Middle frontal gyrus (tissue), 1 donor: ENCODE measurements around the gene KCNIP3.

Source experiments
- DNase-seq: peaks from one replicate; pipeline ENCODE4 v3.0.0-alpha.2; 2015; ENCODE audit warnings: low spot score; ENCODE audit errors: extremely low spot score

The KCNIP3 gene

DNA sequence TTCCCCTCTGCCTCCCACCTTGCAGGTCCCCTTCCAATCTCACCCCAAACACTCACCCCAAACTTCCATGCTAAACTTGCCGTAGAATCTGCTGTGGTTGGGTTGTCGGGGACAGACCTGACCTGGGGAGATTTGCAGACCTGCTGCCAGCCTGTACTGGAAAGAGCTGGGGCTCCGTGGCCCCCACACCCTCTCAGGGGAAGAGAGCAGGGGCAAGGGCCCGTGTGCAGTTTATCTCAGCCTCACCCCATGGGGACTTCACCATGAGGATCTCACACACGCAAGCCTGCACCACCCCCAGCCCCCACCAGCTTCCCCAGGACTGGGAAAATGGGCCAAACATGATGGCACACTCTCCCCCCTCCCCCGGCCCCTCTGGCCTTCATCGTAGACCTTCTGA is 30.7 kb downstream of the KCNIP3 start:
- DNase-seq = no peak

GRCh38 chr2:95328358-95329125 is 31.4 kb downstream of the KCNIP3 start:
- no peak for DNase-seq

GRCh38 chr2:95329401-95329800 is 32.3 kb downstream of the KCNIP3 start:
- DNase-seq = no peak

DNA sequence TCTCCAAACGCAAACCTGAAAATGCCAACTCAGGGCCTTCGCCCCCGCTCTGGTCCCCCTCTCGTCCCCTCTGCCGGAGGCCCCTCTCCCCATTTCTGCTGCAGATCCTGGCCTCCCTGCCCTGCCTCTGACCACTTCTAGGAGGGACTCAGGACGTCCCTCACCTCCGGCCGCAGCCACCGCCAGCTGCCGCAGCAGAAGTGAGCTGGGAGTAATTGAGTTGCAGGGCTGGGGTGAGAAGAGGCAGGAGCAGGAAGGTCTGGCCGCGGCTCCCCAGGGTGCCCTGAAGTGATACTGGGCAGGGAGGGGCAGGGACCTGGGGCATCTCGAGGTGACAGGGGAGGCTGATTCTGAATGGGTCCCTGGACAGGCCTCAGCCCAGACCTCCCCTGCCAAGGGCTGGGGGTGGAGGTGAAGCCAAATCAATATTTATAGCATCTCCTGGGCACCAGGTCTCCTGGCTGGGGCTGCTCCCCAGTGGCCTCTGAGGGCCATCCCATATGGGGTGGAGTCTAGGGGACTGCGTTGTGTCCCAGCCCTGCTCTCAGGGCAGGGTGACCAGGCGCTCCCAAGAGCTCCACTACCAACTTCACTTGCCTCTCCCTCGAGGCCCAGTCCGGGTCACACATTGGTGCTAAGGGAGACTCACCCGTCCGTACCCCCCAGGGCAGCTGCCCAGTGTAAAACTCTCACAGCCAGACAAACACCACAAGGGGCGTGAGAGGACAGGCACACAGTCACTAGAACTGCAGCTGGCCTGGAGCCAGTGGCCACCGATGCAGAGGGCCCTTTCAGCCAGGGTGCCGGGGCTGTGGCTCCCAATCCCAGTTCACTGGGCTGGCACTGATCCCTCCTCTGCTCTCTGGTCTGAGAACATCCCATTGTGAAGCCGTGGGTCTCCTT is 33.0 kb downstream of the KCNIP3 start:
- DNase-seq = no peak

GRCh38 chr2:95330794-95331338 is 33.7 kb downstream of the KCNIP3 start:
- no peak for DNase-seq

DNA sequence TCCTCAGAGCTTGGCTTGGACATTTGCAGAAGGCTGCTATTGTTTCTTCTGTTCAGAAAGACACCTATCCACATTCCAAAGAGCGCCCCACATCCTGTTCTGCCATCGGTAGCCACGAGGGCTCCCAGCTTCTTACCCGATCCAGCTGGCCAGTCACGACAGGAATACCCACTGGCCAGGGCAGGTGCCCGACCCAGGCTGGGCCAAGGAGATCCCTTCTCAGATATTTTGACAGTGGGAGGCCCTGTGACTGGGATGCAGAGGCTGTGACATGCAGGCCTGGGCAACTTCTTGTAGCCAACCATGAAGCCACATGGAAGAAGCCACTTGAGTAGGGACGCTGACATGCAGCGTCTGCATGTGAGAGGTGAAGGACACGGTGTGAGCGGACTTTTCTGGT is 34.5 kb downstream of the KCNIP3 start:
- DNase-seq = no peak

- no peak for DNase-seq
Measured at GRCh38 chr2:95332036-95332435, 34.9 kb downstream of the KCNIP3 start.

DNA sequence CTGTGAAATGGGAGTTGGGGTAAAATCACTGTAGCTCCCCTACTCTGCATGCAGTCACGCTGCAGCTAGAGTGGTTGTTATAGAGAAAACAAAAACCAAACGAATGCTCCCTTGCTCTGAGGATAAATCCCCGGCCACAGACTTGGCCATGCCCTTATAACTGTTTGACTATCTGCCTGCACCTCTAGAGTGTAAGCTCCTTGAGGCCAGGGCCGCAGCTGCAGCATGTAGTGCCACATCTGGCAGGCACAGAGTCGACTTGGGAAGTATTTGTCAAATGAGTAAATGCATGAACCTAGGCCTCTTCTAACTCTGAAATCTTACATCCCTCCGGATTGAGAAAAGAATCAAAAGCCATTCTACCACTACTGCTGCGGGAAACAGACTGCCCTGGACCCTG is 35.9 kb downstream of the KCNIP3 start:
- no peak for DNase-seq

DNA sequence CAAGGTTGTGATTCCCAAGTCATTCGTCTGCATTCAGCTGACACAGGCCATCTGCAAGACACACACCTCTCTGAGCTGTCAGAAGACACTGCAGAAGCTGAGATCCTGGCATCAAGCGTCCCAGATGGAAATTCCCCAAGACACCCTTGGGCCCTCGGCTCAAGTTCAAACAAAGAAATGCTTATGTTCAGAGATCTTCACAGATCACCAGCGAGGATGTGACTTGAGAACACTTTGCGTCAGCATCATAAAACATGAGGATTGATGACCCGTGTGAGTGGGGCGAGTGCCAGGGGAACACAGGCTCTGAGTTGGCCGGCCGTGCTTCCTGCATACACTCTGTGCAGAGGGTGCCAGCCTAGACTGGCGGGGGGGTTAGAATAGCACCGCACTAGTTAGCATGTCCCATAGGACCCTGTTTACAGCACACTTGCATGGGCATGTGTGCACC is 36.8 kb downstream of the KCNIP3 start:
- DNase-seq = no peak

GRCh38 chr2:95334916-95335641 is 37.9 kb downstream of the KCNIP3 start:
- no peak for DNase-seq

GRCh38 chr2:95336406-95336805 is 39.3 kb downstream of the KCNIP3 start:
- no peak for DNase-seq

DNA sequence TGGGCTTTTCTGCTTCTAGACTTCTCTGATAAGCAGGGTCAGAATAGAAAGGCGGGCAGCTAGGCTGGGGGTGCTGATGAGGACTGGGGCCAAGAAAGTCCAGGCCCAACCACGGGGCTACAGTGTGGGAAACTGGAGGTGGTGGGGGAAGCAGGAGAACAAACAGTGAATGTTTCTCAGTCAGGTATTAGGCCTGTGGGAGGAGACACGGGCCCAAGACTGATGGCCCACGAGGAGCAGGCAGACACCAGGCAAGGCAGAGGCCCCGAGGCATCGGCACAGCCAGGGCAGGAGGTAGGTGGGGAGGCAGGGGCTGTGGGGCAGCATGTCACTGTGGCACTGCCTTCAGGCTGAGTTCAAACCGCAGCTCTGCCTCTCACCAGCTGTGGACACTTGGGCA is 40.7 kb downstream of the KCNIP3 start:
- no peak for DNase-seq

DNA sequence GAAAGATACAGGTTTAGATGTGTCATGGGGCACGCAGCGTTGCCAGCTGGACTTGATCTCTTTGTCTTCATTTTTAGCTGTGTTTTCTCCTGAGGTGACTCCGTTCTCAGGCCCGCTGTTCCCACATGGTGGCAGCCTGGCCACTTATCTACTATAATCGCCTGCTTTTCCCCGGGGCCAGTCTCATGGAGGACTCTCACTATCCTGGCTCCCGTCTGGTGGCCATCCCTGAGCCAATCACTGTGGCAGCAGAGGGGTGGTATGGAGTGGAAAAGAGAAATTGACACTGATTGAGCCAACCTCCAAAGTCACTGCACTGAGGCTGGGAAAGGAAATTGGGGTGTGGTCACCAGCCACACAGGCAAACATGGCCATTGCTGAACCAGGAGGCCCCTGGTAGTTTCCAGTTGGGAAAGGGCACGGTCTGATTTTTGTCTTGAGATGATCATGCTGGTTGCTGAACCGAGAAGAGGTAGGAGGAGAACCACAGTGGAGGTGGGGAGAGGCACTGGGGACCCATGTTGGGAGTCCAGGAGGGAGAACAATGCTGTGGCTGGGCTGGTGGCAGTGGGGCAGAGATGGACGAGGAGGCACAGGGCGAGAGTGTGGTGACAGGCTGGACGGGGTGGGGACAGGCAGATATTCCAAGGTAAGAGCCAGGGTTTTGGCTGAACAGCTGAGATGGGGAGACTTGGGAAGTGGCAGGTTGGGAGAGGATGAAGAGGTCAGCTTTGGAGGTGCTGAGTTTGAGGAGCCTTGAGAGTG is 45.6 kb downstream of the KCNIP3 start:
- no peak for DNase-seq

GRCh38 chr2:95343429-95344214 is 46.5 kb downstream of the KCNIP3 start:
- no peak for DNase-seq

- DNase-seq = no peak
Measured at GRCh38 chr2:95344215-95344583, 47.1 kb downstream of the KCNIP3 start.

DNA sequence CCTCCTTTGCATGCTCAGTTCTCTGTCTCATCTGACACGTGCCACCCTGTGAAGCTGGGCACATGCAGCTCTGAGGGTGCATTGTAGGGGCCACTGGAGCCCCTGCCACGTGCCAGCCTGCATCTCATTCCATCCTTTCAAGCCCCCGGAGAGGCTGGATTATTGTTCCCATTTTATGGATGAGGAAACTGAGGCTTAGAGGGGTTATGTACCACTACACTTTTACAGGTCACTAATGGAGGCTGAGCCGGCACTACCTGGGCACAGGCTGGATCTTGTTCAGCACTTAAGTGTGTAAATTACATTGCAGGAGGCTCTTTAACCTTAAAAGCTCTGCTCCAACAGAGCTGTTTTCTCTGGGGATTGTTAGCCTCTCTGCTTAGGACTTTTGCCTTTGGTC is 47.5 kb downstream of the KCNIP3 start:
- no peak for DNase-seq

GRCh38 chr2:95345081-95345562 is 48.0 kb downstream of the KCNIP3 start:
- DNase-seq = no peak

DNA sequence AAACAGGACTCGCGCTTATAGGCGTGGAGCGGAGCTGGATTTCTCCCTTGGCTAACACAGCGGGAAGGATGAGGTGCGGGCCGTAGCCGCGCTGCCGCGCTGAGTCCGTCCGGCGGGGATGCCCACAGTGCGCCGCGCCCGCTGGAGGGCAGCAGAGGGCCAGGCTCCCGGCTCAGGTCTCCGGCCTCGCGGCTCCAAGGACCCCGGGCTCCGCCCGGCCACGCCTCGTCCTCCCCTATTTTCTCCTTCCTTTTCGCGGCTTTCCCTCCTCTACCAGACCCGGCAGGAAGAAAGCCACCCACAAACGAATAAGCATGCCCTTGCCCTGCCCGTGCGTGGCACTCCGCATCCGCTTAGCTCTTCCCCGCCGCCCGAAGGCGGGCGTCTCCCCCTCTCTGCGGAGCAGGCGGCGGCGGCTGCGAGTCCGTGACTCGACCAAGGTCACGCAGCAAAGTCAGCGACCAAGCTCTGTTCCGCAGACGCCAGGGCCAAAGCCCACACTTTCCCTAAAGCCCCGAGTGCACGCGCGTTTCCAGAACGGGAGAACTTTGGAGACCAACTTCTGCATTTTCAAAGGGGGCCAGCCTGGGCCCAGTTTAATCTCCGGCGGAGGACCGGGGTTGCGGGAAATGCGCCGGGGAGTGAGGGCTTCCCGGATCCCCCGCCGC is 48.5 kb downstream of the KCNIP3 start:
- DNase-seq = peak; percentile 58

DNA sequence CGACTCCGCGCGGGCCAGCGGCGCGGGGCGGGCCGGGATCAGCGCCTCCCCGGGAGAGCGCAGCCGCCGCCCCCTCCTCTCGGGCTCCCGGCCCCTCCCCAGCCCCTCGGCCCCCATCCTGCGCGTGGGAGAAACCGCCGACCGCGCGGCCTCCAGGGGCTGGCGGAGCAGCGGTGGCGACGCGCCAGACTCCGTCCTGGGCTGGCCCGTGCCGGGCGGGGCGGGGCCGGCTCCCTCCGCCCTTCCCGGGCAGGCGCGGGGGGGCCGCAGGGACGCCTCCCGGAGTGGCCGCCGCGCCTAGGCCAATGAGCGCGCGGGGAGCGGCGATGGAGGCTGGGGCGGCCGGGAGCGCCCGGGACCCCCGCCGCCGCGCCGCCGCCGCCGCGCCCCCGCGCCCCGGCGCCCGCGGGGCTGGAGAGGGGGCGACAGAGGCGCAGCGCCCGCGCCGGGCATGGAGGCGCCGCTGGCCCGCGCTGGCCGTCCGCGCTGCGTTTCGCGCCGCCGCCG is 49.1 kb downstream of the KCNIP3 start:
- no peak for DNase-seq
